CD4-positive, CD25-positive, alpha-beta regulatory T cell (primary cell): ENCODE data around the gene ZFP92. TPM values are rescaled to one million over a fixed set of nuclear protein-coding genes. Genes with fewer than 3 reads are reported as not detected.
A peak's percentile ranks its signal among the peaks of the same experiment; 100 is the strongest.

ENCODE experiments used
- ATAC-seq, 2 donors: fragments of 150-1000 bp; cut with Tn5 transposase; one replicate each; pipeline ENCODE4 v1.10.0; 2021; ENCODE audit warnings: low read depth in 2 of 2, moderate number of reproducible peaks in 2 of 2, moderate library complexity in 1 of 2
- DNase-seq, 3 donors: peaks; one replicate each; pipeline versions ENCODE4 v3.0.0 to v3.0.0-alpha.2; 2012 to 2022; ENCODE audit warnings: mixed read lengths in 1 of 3
- H3K27ac ChIP-seq: one replicate; pipeline ENCODE4 v1.7.0; 2013; ENCODE audit warnings: mild to moderate bottlenecking, low read length; ENCODE audit not compliant: insufficient read depth, poor library complexity, severe bottlenecking
- H3K27me3 ChIP-seq: one replicate; pipeline ENCODE4 v1.7.0; 2013; ENCODE audit warnings: low read length; ENCODE audit not compliant: control insufficient read depth, insufficient read depth
- H3K36me3 ChIP-seq: one replicate; pipeline ENCODE4 v1.7.0; 2013; ENCODE audit warnings: mild to moderate bottlenecking, low read length, moderate library complexity; ENCODE audit not compliant: control insufficient read depth, insufficient read depth
- H3K4me1 ChIP-seq: 2 replicates; pipeline ENCODE4 v1.7.0; 2013; ENCODE audit warnings: mild to moderate bottlenecking, low read length; ENCODE audit not compliant: insufficient read depth, control insufficient read depth, poor library complexity, severe bottlenecking
- H3K4me3 ChIP-seq: one replicate; pipeline ENCODE4 v1.7.0; 2013; ENCODE audit warnings: low read depth, mild to moderate bottlenecking, low read length, moderate library complexity
- H3K9me3 ChIP-seq, 2 experiments: 1 replicate in 1 of 2; 2 replicates in 1 of 2; pipeline ENCODE4 v1.7.0; 2013; ENCODE audit warnings: low read length in 2 of 2, mild to moderate bottlenecking in 1 of 2, moderate library complexity in 1 of 2; ENCODE audit not compliant: control insufficient read depth in 2 of 2
- H3K27ac Mint-ChIP-seq, 3 donors: one replicate each; pipeline ENCODE4 v1.8.0; 2020 to 2022; ENCODE audit warnings: mild to moderate bottlenecking in 3 of 3, mixed read lengths in 3 of 3, moderate library complexity in 2 of 3
- H3K27me3 Mint-ChIP-seq: one replicate; pipeline ENCODE4 v1.8.0; 2022; ENCODE audit warnings: mild to moderate bottlenecking, mixed read lengths
- H3K36me3 Mint-ChIP-seq: one replicate; pipeline ENCODE4 v1.8.0; 2020; ENCODE audit warnings: mixed read lengths
- H3K4me1 Mint-ChIP-seq, 4 donors: one replicate each; pipeline ENCODE4 v1.8.0; 2020 to 2022; ENCODE audit warnings: mixed read lengths in 4 of 4, mild to moderate bottlenecking in 1 of 4
- H3K4me3 Mint-ChIP-seq, 4 donors: one replicate each; pipeline ENCODE4 v1.8.0; 2020 to 2022; ENCODE audit warnings: mild to moderate bottlenecking in 4 of 4, mixed read lengths in 4 of 4, moderate library complexity in 3 of 4
- H3K9me3 Mint-ChIP-seq, 7 donors: one replicate each; pipeline ENCODE4 v1.8.0; 2020 to 2022; ENCODE audit warnings: mixed read lengths in 7 of 7, mild to moderate bottlenecking in 3 of 7, moderate library complexity in 2 of 7
- polyA plus RNA-seq, 4 donors: library from polyadenylated mRNA; unstranded; fragments of 300-500 nt; fragmentation: Illumina TruSeq; gene quantifications; one replicate each; pipeline ENCODE4 v1.2.3, GENCODE V29; 2021
- total RNA-seq: library from RNA; stranded (reverse); gene quantifications from one replicate; pipeline ENCODE4 v1.2.3, GENCODE V29; 2022

Gene ZFP92
- total and polyA plus RNA-seq, 5 donors from 2014 or later = 0.03 to 0.22 (median 0.10) TPM; not detected in 1

DNA sequence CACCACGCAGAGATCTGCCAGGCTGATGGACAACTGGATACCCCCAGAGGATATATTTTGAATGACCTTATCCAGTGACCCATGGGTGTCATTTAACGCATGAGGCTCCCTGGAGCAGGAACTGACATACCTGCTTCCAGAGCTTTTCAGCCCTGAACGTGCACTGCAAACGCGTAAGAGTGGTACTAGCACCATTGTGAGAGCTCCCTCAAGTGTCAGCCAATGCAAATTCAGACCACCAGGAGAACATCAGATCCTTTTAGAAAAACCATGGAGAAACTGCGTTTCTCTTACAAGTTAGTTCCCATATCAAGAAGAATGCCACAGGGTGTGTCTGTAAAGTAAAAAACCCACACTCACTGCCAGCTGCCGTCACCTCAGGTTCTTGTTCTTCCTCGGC lies 27.3 kb downstream of the ZFP92 start:
- no peaks in the 10 kb centered on the region for H3K9me3 ChIP-seq
- H3K4me3 Mint-ChIP-seq = no peak overlapping the region

DNA sequence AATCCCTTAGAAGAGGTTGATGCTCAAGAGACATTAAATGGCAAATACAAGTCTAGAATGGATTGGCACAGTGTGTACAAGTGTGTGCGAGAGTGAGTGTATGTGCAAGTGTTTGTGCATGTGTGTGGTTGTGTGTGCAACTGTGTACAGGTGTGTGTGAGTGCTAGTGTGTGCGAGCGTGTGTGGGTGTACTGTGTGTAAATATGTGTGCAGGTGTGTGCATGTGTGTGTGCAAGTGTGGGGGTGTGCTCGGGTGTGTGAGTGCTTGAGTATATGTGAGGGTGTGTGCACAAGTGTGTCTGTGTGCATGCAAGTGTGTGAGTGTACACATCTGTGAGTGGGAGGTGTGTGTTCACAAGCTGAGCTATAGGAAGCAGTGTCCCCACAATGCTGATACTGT lies 28.7 kb downstream of the ZFP92 start:
- Mint-ChIP-seq H3K27ac (no peak overlapping the region), H3K27me3 (peaks cover 4% of the 10 kb centered on the region), H3K36me3 (no peaks in the 10 kb centered on the region), H3K9me3 (no peaks in the 10 kb centered on the region), H3K4me1 (no peaks in the 10 kb centered on the region), H3K4me3 (no peak overlapping the region)
- no peaks in the 10 kb centered on the region for H3K9me3 ChIP-seq
- no peak for ATAC-seq
- H3K4me3 ChIP-seq = no peak overlapping the region
- H3K4me1 ChIP-seq = no peaks in the 10 kb centered on the region
- no peaks in the 10 kb centered on the region for H3K36me3 ChIP-seq
- no peak overlapping the region for H3K27ac ChIP-seq
- no peak for DNase-seq
- no peaks in the 10 kb centered on the region for H3K27me3 ChIP-seq

More for the DNA sequence above, 27.3 kb downstream of the ZFP92 start:
- Mint-ChIP-seq H3K27ac (no peak overlapping the region), H3K36me3 (no peaks in the 10 kb centered on the region), H3K4me1 (no peaks in the 10 kb centered on the region), H3K9me3 (no peaks in the 10 kb centered on the region), H3K27me3 (peaks cover 4% of the 10 kb centered on the region)
- DNase-seq (peak in 2 of 3 donors; percentile 5 to 8), ATAC-seq (no peak)
- Histone ChIP-seq H3K36me3 (no peaks in the 10 kb centered on the region), H3K27me3 (no peaks in the 10 kb centered on the region), H3K4me1 (no peaks in the 10 kb centered on the region), H3K4me3 (no peak overlapping the region), H3K27ac (no peak overlapping the region)

GRCh38 chrX:153440556-153441135 lies 29.4 kb downstream of the ZFP92 start:
- H3K27me3 ChIP-seq = no peaks in the 10 kb centered on the region
- no peak overlapping the region for H3K27ac Mint-ChIP-seq
- no peak for DNase-seq
- peaks cover 4% of the 10 kb centered on the region for H3K27me3 Mint-ChIP-seq
- H3K9me3 ChIP-seq = no peaks in the 10 kb centered on the region
- ATAC-seq = no peak
- no peak overlapping the region for H3K4me3 Mint-ChIP-seq
- H3K4me1 Mint-ChIP-seq = no peaks in the 10 kb centered on the region
- H3K27ac ChIP-seq = no peak overlapping the region
- H3K36me3 ChIP-seq = no peaks in the 10 kb centered on the region
- H3K4me3 ChIP-seq = no peak overlapping the region
- H3K4me1 ChIP-seq = no peaks in the 10 kb centered on the region
- H3K9me3 Mint-ChIP-seq = no peaks in the 10 kb centered on the region
- H3K36me3 Mint-ChIP-seq = no peaks in the 10 kb centered on the region

DNA sequence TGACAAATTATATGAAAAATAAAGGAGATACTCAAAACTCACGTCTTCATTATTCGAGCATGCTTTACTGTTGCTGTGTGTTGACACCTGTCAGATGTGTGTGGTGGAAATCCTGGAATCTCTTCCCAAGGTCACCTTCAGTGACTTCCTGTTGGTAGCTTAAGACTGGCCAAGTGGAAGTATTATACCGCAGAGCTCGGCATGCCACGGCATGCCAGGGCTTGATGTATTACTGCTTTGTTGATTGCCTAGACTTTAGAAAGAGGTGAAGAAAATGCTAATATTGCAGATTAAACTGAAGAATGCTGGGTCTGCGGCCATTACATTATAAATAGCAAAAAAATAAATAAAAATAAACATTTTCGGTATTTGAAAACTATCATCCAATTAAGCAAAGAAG lies 30.0 kb downstream of the ZFP92 start:
- Histone ChIP-seq H3K4me3 (no peak overlapping the region), H3K36me3 (no peaks in the 10 kb centered on the region), H3K27ac (no peak overlapping the region), H3K4me1 (no peaks in the 10 kb centered on the region), H3K27me3 (no peaks in the 10 kb centered on the region), H3K9me3 (no peaks in the 10 kb centered on the region)
- Mint-ChIP-seq H3K4me3 (no peak overlapping the region), H3K9me3 (no peaks in the 10 kb centered on the region), H3K27ac (no peak overlapping the region), H3K4me1 (no peaks in the 10 kb centered on the region), H3K36me3 (no peaks in the 10 kb centered on the region), H3K27me3 (peaks cover 4% of the 10 kb centered on the region)
- DNase-seq = no peak
- no peak for ATAC-seq

GRCh38 chrX:153441981-153442380 lies 30.7 kb downstream of the ZFP92 start:
- no peaks in the 10 kb centered on the region for H3K9me3 ChIP-seq
- no peaks in the 10 kb centered on the region for H3K36me3 ChIP-seq
- H3K27me3 ChIP-seq = no peaks in the 10 kb centered on the region
- Mint-ChIP-seq H3K4me3 (no peak overlapping the region), H3K9me3 (no peaks in the 10 kb centered on the region), H3K27ac (no peak overlapping the region), H3K4me1 (no peaks in the 10 kb centered on the region), H3K27me3 (peaks cover 4% of the 10 kb centered on the region), H3K36me3 (no peaks in the 10 kb centered on the region)
- ATAC-seq = no peak
- no peaks in the 10 kb centered on the region for H3K4me1 ChIP-seq
- H3K4me3 ChIP-seq = no peak overlapping the region
- no peak overlapping the region for H3K27ac ChIP-seq
- DNase-seq = no peak

- Mint-ChIP-seq H3K4me1 (no peaks in the 10 kb centered on the region), H3K4me3 (no peak overlapping the region), H3K27ac (no peak overlapping the region), H3K9me3 (peaks cover 0 to 1% (median 0%) of the 10 kb centered on the region in 7 donors), H3K36me3 (no peaks in the 10 kb centered on the region), H3K27me3 (peaks cover under 1% of the 10 kb centered on the region)
- no peak overlapping the region for H3K4me3 ChIP-seq
- DNase-seq (no peak), ATAC-seq (no peak)
- H3K27me3 ChIP-seq = no peaks in the 10 kb centered on the region
- no peaks in the 10 kb centered on the region for H3K9me3 ChIP-seq
- H3K27ac ChIP-seq = no peak overlapping the region
- no peaks in the 10 kb centered on the region for H3K4me1 ChIP-seq
- H3K36me3 ChIP-seq = no peaks in the 10 kb centered on the region
Measured at GRCh38 chrX:153442463-153442862, 31.2 kb downstream of the ZFP92 start.

- no peaks in the 10 kb centered on the region for H3K9me3 ChIP-seq
- no peak overlapping the region for H3K27ac ChIP-seq
- DNase-seq = no peak
- no peaks in the 10 kb centered on the region for H3K27me3 Mint-ChIP-seq
- ATAC-seq = no peak
- H3K4me3 ChIP-seq = no peak overlapping the region
- H3K4me1 Mint-ChIP-seq = no peaks in the 10 kb centered on the region
- H3K4me1 ChIP-seq = no peaks in the 10 kb centered on the region
- H3K27ac Mint-ChIP-seq = no peak overlapping the region
- peaks cover 0 to 1% (median 0%) of the 10 kb centered on the region in 7 donors for H3K9me3 Mint-ChIP-seq
- no peaks in the 10 kb centered on the region for H3K36me3 Mint-ChIP-seq
- H3K27me3 ChIP-seq = no peaks in the 10 kb centered on the region
- H3K36me3 ChIP-seq = no peaks in the 10 kb centered on the region
- no peak overlapping the region for H3K4me3 Mint-ChIP-seq
Measured at GRCh38 chrX:153443476-153444332, 32.4 kb downstream of the ZFP92 start.
